BLaER1 (cell line): Measurements from ENCODE around the gene SPTSSB.

ENCODE experiments used
- H3K27ac ChIP-seq: shearing (Covaris generic); formaldehyde crosslinking; 2 replicates; pipeline ENCODE4 v1.8.1; 2022
- H3K27me3 ChIP-seq: shearing (Covaris generic); formaldehyde crosslinking; 2 replicates; pipeline ENCODE4 v1.8.1; 2022
- H3K36me3 ChIP-seq: shearing (Covaris generic); formaldehyde crosslinking; 2 replicates; pipeline ENCODE4 v1.8.1; 2022
- H3K4me1 ChIP-seq: shearing (Covaris generic); formaldehyde crosslinking; 2 replicates; pipeline ENCODE4 v1.8.1; 2022
- H3K4me2 ChIP-seq: shearing (Covaris generic); formaldehyde crosslinking; 2 replicates; pipeline ENCODE4 v1.8.1; 2022
- H3K4me3 ChIP-seq: shearing (Covaris generic); formaldehyde crosslinking; 2 replicates; pipeline ENCODE4 v1.8.1; 2022
- H3K9ac ChIP-seq: shearing (Covaris generic); formaldehyde crosslinking; 2 replicates; pipeline ENCODE4 v1.8.1; 2022
- H3K9me3 ChIP-seq: shearing (Covaris generic); formaldehyde crosslinking; 2 replicates; pipeline ENCODE4 v1.8.1; 2022
- H4K20me1 ChIP-seq: shearing (Covaris generic); formaldehyde crosslinking; 2 replicates; pipeline ENCODE4 v1.8.1; 2022
- Cebpa-rat ChIP-seq: shearing (Covaris generic); IDR thresholded peaks from 2 replicates; pipeline ENCODE4 v1.8.1; 2022

The SPTSSB gene

GRCh38 chr3:161295325-161295724 is 76.0 kb downstream of the SPTSSB start:
- no peaks in the 10 kb centered on the region for H4K20me1 ChIP-seq
- no peak for TF ChIP-seq Cebpa-rat

More at GRCh38 chr3:161295325-161295724, 76.0 kb downstream of the SPTSSB start:
- Histone ChIP-seq H3K27ac (no peak overlapping the region), H3K9ac (no peak overlapping the region), H3K36me3 (no peaks in the 10 kb centered on the region), H3K4me2 (no peak overlapping the region), H3K4me1 (peaks cover 5% of the 10 kb centered on the region; the same call in 1 of the 2 replicates), H3K4me3 (no peak overlapping the region), H3K27me3 (no peaks in the 10 kb centered on the region), H3K9me3 (peaks cover 33% of the 10 kb centered on the region)
